ENCODE measurements around the gene NPTX1. TPM values are rescaled to one million over a fixed set of nuclear protein-coding genes. Genes with fewer than 3 reads are reported as not detected.

NPTX1 gene
- total and polyA plus RNA-seq, 7 experiments from 2014 or later, result 0.11 to 98.0 (median 0.35) TPM; not detected in 3

DNA sequence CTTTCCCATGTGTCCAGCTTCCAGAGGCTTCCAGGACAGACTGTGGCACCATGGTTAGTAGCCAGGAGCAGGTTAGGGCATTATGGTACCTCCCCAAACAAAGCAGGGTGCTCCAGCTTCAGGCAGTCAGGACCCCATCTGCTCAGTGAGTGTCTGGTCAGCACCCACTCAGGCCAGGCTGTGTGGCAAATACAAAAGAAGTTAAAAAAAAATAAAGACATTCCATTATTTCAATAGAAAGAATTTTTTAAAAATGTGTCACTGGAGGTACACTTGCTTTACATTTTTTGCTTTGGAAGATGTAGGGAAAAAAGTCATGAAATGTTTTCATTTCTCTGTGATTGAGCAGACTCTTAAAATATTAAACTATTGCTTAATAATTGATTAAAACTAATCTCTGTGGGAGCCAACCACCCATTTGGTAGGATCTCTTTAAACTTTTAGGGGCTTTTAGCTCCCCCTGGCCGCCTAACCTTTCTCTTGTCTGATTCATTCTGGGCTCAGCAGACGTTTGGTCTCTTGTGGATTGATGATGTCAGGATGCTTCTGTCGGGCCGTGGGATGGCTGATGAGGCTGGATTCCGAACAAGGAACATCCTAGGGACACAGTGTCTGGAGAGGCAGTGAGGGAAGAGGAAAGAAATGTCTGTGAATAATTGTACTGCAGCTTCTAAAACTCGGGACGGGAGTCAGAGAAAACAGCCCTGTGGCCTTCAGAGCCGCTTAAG is 28.4 kb upstream of the NPTX1 start:
- Histone ChIP-seq H3K27ac (ENCODE audit: low read depth, low read length) (no peak overlapping the region), H3K27me3 (ENCODE audit: control insufficient read depth in 2 of 2, insufficient read depth in 2 of 2, low read length in 2 of 2) (no peaks in the 10 kb centered on the region), H3K4me1 (ENCODE audit: control insufficient read depth in 2 of 2, insufficient read depth in 2 of 2, low read length in 2 of 2) (no peaks in the 10 kb centered on the region), H3K4me3 (ENCODE audit: low read length) (no peak overlapping the region), H3K9me3 (ENCODE audit: control insufficient read depth in 2 of 3, low read length in 3 of 3) (no peaks in the 10 kb centered on the region), H3K36me3 (ENCODE audit: control insufficient read depth in 2 of 3, insufficient read depth in 3 of 3, low read length in 3 of 3) (no peaks in the 10 kb centered on the region)
- Mint-ChIP-seq H3K27me3 (peaks cover 0 to 30% (median 12%) of the 10 kb centered on the region in 5 donors), H3K9me3 (peaks cover 0 to 2% (median 0%) of the 10 kb centered on the region in 11 donors), H3K27ac (no peak overlapping the region), H3K4me1 (peaks cover 0 to 2% (median 0%) of the 10 kb centered on the region in 7 donors), H3K4me3 (no peak overlapping the region), H3K36me3 (no peaks in the 10 kb centered on the region)
- DNase-seq (no peak), ATAC-seq (no peak)
- intact Hi-C loops (cut with micrococcal nuclease), result no loop called here
- ChIA-PET CTCF (no interaction called here), POLR2A (no interaction called here)

DNA sequence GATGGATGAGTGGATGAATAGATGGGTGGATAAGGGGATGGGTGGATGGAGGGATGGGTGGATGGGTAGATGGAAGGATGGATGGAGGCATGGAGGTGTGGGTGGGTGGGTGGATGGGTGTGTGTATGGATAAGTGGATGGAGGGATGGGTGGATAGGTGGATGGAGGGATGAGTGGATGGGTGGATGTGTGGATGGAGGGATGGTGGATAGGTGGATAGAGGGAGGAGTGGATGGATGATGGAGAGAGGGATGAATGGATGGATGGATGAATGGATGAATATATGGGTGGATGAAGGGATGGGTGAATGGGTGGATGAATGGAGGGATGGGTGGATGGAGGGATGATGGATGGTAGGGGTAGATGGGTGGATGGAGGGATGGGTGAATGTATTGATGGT is 27.5 kb upstream of the NPTX1 start:
- POLR2A ChIA-PET, result no interaction called here
- no peaks in the 10 kb centered on the region for H3K4me1 ChIP-seq (ENCODE audit: control insufficient read depth in 2 of 2, insufficient read depth in 2 of 2, low read length in 2 of 2)

DNA sequence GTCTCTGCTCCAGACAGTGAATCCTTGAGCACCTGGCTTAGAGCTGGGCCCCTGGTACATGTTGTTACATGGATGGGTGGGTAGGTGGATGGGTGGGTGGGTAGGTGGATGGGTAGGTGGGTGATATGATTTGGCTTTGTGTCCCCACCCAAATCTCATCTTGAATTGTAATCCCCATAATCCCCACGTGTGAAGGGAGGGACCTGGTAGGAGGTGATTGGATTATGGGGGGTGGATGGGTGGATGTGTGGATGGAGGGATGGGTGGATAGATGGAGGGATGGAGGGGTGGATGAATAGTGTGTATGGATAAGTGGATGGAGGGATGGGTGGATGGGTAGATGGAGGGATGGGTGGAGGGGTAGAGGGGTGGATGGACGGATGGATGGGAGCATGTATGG is 26.6 kb upstream of the NPTX1 start:
- H3K27ac Mint-ChIP-seq, result no peak overlapping the region
- ChIA-PET POLR2A (no interaction called here), CTCF (no interaction called here)
- no peaks in the 10 kb centered on the region for H3K36me3 ChIP-seq (ENCODE audit: control insufficient read depth in 2 of 3, insufficient read depth in 3 of 3, low read length in 3 of 3)
- intact Hi-C loops (cut with micrococcal nuclease), result no loop called here
- no peak for DNase-seq
- peaks cover 0 to 2% (median under 1%) of the 10 kb centered on the region in 7 donors for H3K4me1 Mint-ChIP-seq
- H3K4me1 ChIP-seq (ENCODE audit: control insufficient read depth in 2 of 2, insufficient read depth in 2 of 2, low read length in 2 of 2), result no peaks in the 10 kb centered on the region
- ATAC-seq, result no peak
- H3K9me3 Mint-ChIP-seq, result peaks cover 0 to 2% (median 0%) of the 10 kb centered on the region in 11 donors
- no peak overlapping the region for H3K4me3 ChIP-seq (ENCODE audit: low read length)
- H3K9me3 ChIP-seq (ENCODE audit: control insufficient read depth in 2 of 3, low read length in 3 of 3), result no peaks in the 10 kb centered on the region
- H3K27ac ChIP-seq (ENCODE audit: low read depth, low read length), result no peak overlapping the region
- H3K4me3 Mint-ChIP-seq, result no peak overlapping the region
- H3K27me3 ChIP-seq (ENCODE audit: control insufficient read depth in 2 of 2, insufficient read depth in 2 of 2, low read length in 2 of 2), result no peaks in the 10 kb centered on the region
- peaks cover 0 to 28% (median 14%) of the 10 kb centered on the region in 5 donors for H3K27me3 Mint-ChIP-seq
- no peaks in the 10 kb centered on the region for H3K36me3 Mint-ChIP-seq

More for the DNA sequence above, 27.5 kb upstream of the NPTX1 start:
- H3K36me3 Mint-ChIP-seq, result no peaks in the 10 kb centered on the region
- H3K9me3 Mint-ChIP-seq, result peaks cover 0 to 2% (median 0%) of the 10 kb centered on the region in 11 donors
- ATAC-seq, result no peak
- no peaks in the 10 kb centered on the region for H3K27me3 ChIP-seq (ENCODE audit: control insufficient read depth in 2 of 2, insufficient read depth in 2 of 2, low read length in 2 of 2)
- no peak overlapping the region for H3K4me3 ChIP-seq (ENCODE audit: low read length)
- no peaks in the 10 kb centered on the region for H3K9me3 ChIP-seq (ENCODE audit: control insufficient read depth in 2 of 3, low read length in 3 of 3)
- intact Hi-C loops (cut with micrococcal nuclease), result no loop called here
- no peak overlapping the region for H3K27ac ChIP-seq (ENCODE audit: low read depth, low read length)
- CTCF ChIA-PET, result no interaction called here
- no peaks in the 10 kb centered on the region for H3K36me3 ChIP-seq (ENCODE audit: control insufficient read depth in 2 of 3, insufficient read depth in 3 of 3, low read length in 3 of 3)
- H3K4me3 Mint-ChIP-seq, result no peak overlapping the region
- no peak for DNase-seq
- peaks cover 0 to 28% (median 13%) of the 10 kb centered on the region in 5 donors for H3K27me3 Mint-ChIP-seq
- peaks cover 0 to 2% (median 0%) of the 10 kb centered on the region in 7 donors for H3K4me1 Mint-ChIP-seq
- no peak overlapping the region for H3K27ac Mint-ChIP-seq

DNA sequence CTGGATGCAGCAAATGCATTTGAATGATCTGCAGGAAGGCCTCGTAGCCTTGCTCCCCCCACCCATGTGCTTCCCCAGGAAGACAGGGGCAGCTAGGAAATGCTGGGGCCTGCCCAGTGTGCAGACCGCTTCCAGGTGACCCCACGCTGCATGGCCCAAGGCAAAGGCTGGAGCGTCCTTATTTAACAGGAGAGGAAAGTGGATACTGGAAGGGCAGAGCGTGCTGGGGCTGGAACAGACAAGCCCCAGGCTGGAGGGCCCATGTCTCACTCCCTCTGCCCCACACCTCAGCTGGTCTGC is 26.1 kb upstream of the NPTX1 start:
- no peak overlapping the region for H3K4me3 Mint-ChIP-seq
- no peaks in the 10 kb centered on the region for H3K4me1 ChIP-seq (ENCODE audit: control insufficient read depth in 2 of 2, insufficient read depth in 2 of 2, low read length in 2 of 2)
- ATAC-seq (no peak), DNase-seq (no peak)
- intact Hi-C loops (cut with micrococcal nuclease), result no loop called here
- H3K27ac Mint-ChIP-seq, result no peak overlapping the region
- ChIA-PET CTCF (no interaction called here), POLR2A (no interaction called here)
- no peaks in the 10 kb centered on the region for H3K9me3 ChIP-seq (ENCODE audit: control insufficient read depth in 2 of 3, low read length in 3 of 3)
- H3K4me3 ChIP-seq (ENCODE audit: low read length), result no peak overlapping the region
- H3K4me1 Mint-ChIP-seq, result peaks cover 0 to 7% (median 5%) of the 10 kb centered on the region in 7 donors
- H3K9me3 Mint-ChIP-seq, result peaks cover 0 to 2% (median 0%) of the 10 kb centered on the region in 11 donors
- H3K27me3 Mint-ChIP-seq, result peaks cover 0 to 29% (median 19%) of the 10 kb centered on the region in 5 donors
- no peaks in the 10 kb centered on the region for H3K27me3 ChIP-seq (ENCODE audit: control insufficient read depth in 2 of 2, insufficient read depth in 2 of 2, low read length in 2 of 2)
- H3K36me3 ChIP-seq (ENCODE audit: control insufficient read depth in 2 of 3, insufficient read depth in 3 of 3, low read length in 3 of 3), result no peaks in the 10 kb centered on the region
- H3K36me3 Mint-ChIP-seq, result no peaks in the 10 kb centered on the region
- H3K27ac ChIP-seq (ENCODE audit: low read depth, low read length), result no peak overlapping the region

DNA sequence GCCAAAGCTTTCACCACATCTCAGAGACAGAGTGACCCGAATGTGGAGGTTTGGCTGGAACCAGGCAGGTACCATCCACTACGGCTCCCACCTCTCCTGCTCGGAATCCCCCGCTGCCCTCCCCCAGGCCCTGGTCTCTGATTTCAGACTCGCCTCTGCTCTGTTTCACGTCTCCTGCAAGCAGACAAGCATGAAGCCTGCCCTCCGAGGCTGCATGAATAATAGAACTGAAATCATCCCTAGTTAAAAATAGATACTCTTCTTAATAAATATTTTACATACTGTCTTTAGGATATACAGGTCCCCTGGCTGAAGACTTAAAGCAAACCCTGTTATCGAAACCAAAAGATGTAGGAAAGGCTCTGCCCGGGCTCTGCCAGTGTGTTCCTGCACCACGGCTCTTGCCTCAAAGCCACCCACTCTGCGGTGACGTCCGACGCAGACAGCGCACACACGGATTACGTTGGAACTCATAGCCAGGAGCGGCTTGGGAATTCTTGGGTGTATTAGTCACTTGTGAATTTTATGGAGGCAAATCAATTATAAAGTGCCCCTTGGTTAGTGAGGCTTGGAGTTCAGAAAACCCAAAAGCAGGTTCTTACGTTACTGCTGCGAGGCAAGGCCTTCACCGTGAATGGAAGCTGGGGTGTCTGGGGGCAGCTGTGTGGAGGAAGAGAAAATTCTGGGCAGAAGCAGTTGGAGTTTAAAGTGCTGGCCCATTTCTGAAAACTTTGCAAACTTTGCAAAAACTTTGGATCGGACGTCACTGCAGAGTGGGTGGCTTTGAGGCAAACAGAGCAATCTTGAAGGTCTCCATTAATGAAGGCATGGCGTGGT is 25.6 kb upstream of the NPTX1 start:
- Mint-ChIP-seq H3K9me3 (peaks cover 0 to 2% (median 0%) of the 10 kb centered on the region in 11 donors), H3K36me3 (no peaks in the 10 kb centered on the region), H3K4me1 (peaks cover 2 to 12% (median 11%) of the 10 kb centered on the region in 7 donors), H3K27ac (peak overlapping the region in 1 of 9 donors; percentile 2), H3K27me3 (peaks cover 0 to 28% (median 23%) of the 10 kb centered on the region in 5 donors), H3K4me3 (no peak overlapping the region)
- H3K4me3 ChIP-seq (ENCODE audit: low read length), result no peak overlapping the region
- ATAC-seq (no peak), DNase-seq (no peak)
- no peaks in the 10 kb centered on the region for H3K4me1 ChIP-seq (ENCODE audit: control insufficient read depth in 2 of 2, insufficient read depth in 2 of 2, low read length in 2 of 2)
- H3K27ac ChIP-seq (ENCODE audit: low read depth, low read length), result no peak overlapping the region
- ChIA-PET POLR2A (no interaction called here), CTCF (no interaction called here)
- H3K27me3 ChIP-seq (ENCODE audit: control insufficient read depth in 2 of 2, insufficient read depth in 2 of 2, low read length in 2 of 2), result no peaks in the 10 kb centered on the region
- H3K9me3 ChIP-seq (ENCODE audit: control insufficient read depth in 2 of 3, low read length in 3 of 3), result no peaks in the 10 kb centered on the region
- H3K36me3 ChIP-seq (ENCODE audit: control insufficient read depth in 2 of 3, insufficient read depth in 3 of 3, low read length in 3 of 3), result no peaks in the 10 kb centered on the region
- intact Hi-C loops (cut with micrococcal nuclease), result no loop called here

DNA sequence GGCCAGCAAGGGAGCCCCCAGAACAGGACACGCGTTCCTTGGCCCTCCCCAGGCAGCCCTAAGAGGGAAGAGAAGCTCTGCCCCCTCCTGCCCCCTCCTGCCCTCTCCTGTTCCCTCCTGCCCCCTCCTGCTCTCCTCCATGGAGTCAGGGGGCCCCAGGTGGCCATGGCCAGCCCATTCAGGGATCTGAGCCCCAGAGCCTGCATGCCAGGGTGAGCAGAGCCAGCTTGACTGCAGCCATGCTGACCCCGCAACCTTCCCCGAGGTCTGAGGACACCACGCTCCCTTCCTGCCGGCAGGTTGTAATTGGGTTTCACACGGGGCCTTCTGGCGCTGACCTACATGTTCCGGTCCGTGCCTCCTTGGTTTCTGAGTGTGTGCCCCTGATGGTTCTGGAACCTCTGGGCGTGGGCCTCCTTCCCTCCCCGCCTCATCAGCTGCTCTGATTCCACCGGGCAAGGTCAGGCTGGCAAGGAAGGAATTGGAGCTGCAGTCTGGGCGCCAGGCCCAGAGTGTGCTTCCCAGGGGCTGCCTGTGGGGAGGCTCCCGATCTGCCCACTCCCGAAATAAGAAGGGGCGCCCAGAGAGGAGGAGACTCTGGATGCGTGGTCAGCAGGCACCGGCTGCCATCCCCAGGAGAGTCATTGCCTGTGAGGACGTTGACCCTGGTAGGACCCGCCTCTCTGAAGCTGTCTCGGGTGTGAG is 23.7 kb upstream of the NPTX1 start:
- H3K27ac ChIP-seq (ENCODE audit: low read depth, low read length), result no peak overlapping the region
- POLR2A ChIA-PET, result no interaction called here
- intact Hi-C loops (cut with micrococcal nuclease), result no loop called here
- H3K27me3 ChIP-seq (ENCODE audit: control insufficient read depth in 2 of 2, insufficient read depth in 2 of 2, low read length in 2 of 2), result no peaks in the 10 kb centered on the region
- no peaks in the 10 kb centered on the region for H3K9me3 ChIP-seq (ENCODE audit: control insufficient read depth in 2 of 3, low read length in 3 of 3)
- Mint-ChIP-seq H3K27me3 (peaks cover 5 to 28% (median 22%) of the 10 kb centered on the region in 5 donors), H3K4me1 (peaks cover 1 to 15% (median 11%) of the 10 kb centered on the region in 7 donors), H3K36me3 (no peaks in the 10 kb centered on the region), H3K9me3 (peaks cover 0 to 2% (median 0%) of the 10 kb centered on the region in 11 donors), H3K4me3 (no peak overlapping the region), H3K27ac (no peak overlapping the region)
- no peak overlapping the region for H3K4me3 ChIP-seq (ENCODE audit: low read length)
- ATAC-seq, result no peak
- H3K4me1 ChIP-seq (ENCODE audit: control insufficient read depth in 2 of 2, insufficient read depth in 2 of 2, low read length in 2 of 2), result no peaks in the 10 kb centered on the region
- DNase-seq, result no peak
- no peaks in the 10 kb centered on the region for H3K36me3 ChIP-seq (ENCODE audit: control insufficient read depth in 2 of 3, insufficient read depth in 3 of 3, low read length in 3 of 3)
- CTCF ChIA-PET, result no interaction called here

Data from naive thymus-derived CD4-positive, alpha-beta T cell (primary cell).